Measurements from ENCODE around the gene RFX3.

DNA sequence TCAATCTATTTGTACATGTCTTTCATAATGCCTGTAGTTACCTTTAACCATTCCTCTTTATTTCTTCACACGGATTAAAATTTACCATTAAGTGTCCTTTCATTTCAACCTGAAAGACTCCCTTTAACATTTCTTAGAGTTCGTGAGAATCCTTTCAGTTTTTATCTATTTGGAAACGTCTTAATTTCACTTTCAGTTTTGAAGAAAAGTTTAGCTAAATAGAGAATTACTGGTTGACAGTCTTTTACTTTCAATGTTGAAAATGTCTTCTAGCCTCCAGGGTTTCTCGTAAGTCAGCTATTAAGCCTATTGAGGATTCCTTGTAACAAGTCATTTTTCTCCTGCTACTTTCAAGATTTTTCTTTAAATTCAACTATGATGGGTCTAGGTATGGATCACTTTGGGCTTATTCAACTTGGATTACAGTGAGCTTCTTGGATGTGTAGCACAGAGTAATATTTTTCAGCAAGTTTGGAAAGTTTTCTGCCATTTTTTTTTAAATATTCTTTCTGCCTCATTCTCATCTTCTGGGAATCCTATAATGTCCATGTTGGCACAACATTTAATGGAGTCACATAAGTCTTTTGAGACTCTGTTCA is 48.5 kb downstream of the RFX3 start:
- TF ChIP-seq, protein P1, sequence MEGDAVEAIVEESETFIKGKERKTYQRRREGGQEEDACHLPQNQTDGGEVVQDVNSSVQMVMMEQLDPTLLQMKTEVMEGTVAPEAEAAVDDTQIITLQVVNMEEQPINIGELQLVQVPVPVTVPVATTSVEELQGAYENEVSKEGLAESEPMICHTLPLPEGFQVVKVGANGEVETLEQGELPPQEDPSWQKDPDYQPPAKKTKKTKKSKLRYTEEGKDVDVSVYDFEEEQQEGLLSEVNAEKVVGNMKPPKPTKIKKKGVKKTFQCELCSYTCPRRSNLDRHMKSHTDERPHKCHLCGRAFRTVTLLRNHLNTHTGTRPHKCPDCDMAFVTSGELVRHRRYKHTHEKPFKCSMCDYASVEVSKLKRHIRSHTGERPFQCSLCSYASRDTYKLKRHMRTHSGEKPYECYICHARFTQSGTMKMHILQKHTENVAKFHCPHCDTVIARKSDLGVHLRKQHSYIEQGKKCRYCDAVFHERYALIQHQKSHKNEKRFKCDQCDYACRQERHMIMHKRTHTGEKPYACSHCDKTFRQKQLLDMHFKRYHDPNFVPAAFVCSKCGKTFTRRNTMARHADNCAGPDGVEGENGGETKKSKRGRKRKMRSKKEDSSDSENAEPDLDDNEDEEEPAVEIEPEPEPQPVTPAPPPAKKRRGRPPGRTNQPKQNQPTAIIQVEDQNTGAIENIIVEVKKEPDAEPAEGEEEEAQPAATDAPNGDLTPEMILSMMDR (IDR thresholded peaks at IDR 0.05; ENCODE audit: insufficient read depth, low read depth, low read length): no peak
- no peak for TF ChIP-seq EZH2 (IDR thresholded peaks at IDR 0.05; ENCODE audit: insufficient read depth, low read length)

Data from astrocyte (in vitro differentiated cells and primary cell).